IMR-90 (cell line): ENCODE data around the gene ABCG4. TPM values are rescaled to one million over a fixed set of nuclear protein-coding genes. Genes with fewer than 3 reads are reported as not detected.

Experiments used
- ATAC-seq: fragments of 200-7000 bp; cut with Tn5 transposase; 2 replicates; pipeline ENCODE4 v1.9.1; 2020; ENCODE audit warnings: low read depth, mild to moderate bottlenecking, moderate library complexity
- BruUV-seq: library from RNA; stranded (reverse); fragments of 400-500 nt; replicated peaks from 2 replicates; lab custom pipeline; 2021; lab: Mats Ljungman, UMichigan
- CTCF ChIA-PET: fragments of 300-600 bp; formaldehyde crosslinking; extraction: SDS; loops from one replicate; lab custom pipeline; 2021; ENCODE audit warnings: antibody characterized with exemption; lab: Yijun Ruan, JAX
- POLR2A ChIA-PET: fragments of 300-600 bp; sonication (Branson Sonifier 250); formaldehyde crosslinking; loops from one replicate; lab custom pipeline; 2022; ENCODE audit warnings: antibody characterized with exemption; ENCODE audit not compliant: unreplicated experiment; lab: Charles Lee
- DNase-seq: peaks from one replicate; pipeline ENCODE4 v3.0.0; 2013
- H2AFZ ChIP-seq: replicated peaks from 2 replicates; pipeline ENCODE3; 2013; ENCODE audit warnings: low read length, mild to moderate bottlenecking; ENCODE audit not compliant: poor library complexity
- H2AK5ac ChIP-seq: 2 replicates; pipeline ENCODE4 v1.6.1; 2013; ENCODE audit warnings: low read depth, low read length, inconsistent platforms
- H2AK9ac ChIP-seq: replicated peaks from 2 replicates; pipeline ENCODE3; 2013; ENCODE audit warnings: mild to moderate bottlenecking, low read depth, low read length, moderate library complexity; ENCODE audit not compliant: poor library complexity
- H2BK120ac ChIP-seq: 2 replicates; pipeline ENCODE4 v1.6.1; 2013; ENCODE audit warnings: low read depth, low read length, inconsistent platforms
- H2BK15ac ChIP-seq: 3 replicates; pipeline ENCODE4 v1.6.1; 2013; ENCODE audit warnings: low read depth, low read length, inconsistent platforms
- H2BK20ac ChIP-seq: 2 replicates; pipeline ENCODE4 v1.6.1; 2013; ENCODE audit warnings: low read depth, mild to moderate bottlenecking, inconsistent platforms, low read length, moderate library complexity
- H2BK5ac ChIP-seq: 2 replicates; pipeline ENCODE4 v1.6.1; 2013; ENCODE audit warnings: mild to moderate bottlenecking, low read depth, low read length, inconsistent platforms; ENCODE audit not compliant: poor library complexity, severe bottlenecking
- H3K14ac ChIP-seq: replicated peaks from 2 replicates; pipeline ENCODE4 v1.6.1; 2013; ENCODE audit warnings: low read depth, low read length, inconsistent platforms
- H3K18ac ChIP-seq: 2 replicates; pipeline ENCODE4 v1.6.1; 2013; ENCODE audit warnings: low read depth, low read length, control low read depth
- H3K23ac ChIP-seq: 2 replicates; pipeline ENCODE4 v1.6.1; 2013; ENCODE audit warnings: low read depth, low read length, inconsistent platforms
- H3K27ac ChIP-seq: 2 replicates; pipeline ENCODE4 v1.5.1; 2013; ENCODE audit warnings: mild to moderate bottlenecking, control low read depth, low read length; ENCODE audit not compliant: insufficient read depth
- H3K27me3 ChIP-seq: 2 replicates; pipeline ENCODE4 v1.6.1; 2013; ENCODE audit warnings: low read length; ENCODE audit not compliant: control insufficient read depth, insufficient read depth
- H3K36me3 ChIP-seq: 2 replicates; pipeline ENCODE4 v1.6.1; 2013; ENCODE audit warnings: low read length, mixed read lengths; ENCODE audit not compliant: control insufficient read depth, insufficient read depth
- H3K4ac ChIP-seq: 2 replicates; pipeline ENCODE4 v1.6.1; 2013; ENCODE audit warnings: low read depth, low read length, inconsistent platforms
- H3K4me1 ChIP-seq: 2 replicates; pipeline ENCODE4 v1.6.1; 2013; ENCODE audit warnings: low read length, mixed read lengths; ENCODE audit not compliant: control insufficient read depth, insufficient read depth
- H3K4me2 ChIP-seq: 2 replicates; pipeline ENCODE4 v1.6.1; 2013; ENCODE audit warnings: low read depth, mild to moderate bottlenecking, control low read depth, low read length, moderate library complexity
- H3K4me3 ChIP-seq: 2 replicates; pipeline ENCODE4 v1.5.1; 2013; ENCODE audit warnings: low read depth, mild to moderate bottlenecking, control low read depth, low read length, moderate library complexity; ENCODE audit not compliant: insufficient read depth
- H3K56ac ChIP-seq: 2 replicates; pipeline ENCODE4 v1.6.1; 2013; ENCODE audit warnings: low read length, inconsistent platforms; ENCODE audit not compliant: insufficient read depth; ENCODE audit errors: extremely low read depth
- H3K79me1 ChIP-seq, 2 experiments: 2 replicates each; pipeline ENCODE4 v1.6.1; 2013; ENCODE audit warnings: low read length in 2 of 2, inconsistent platforms in 1 of 2, low read depth in 1 of 2
- H3K9ac ChIP-seq: 2 replicates; pipeline ENCODE4 v1.6.1; 2013; ENCODE audit warnings: low read depth, low read length, control low read depth
- H3K9me1 ChIP-seq: 2 replicates; pipeline ENCODE4 v1.6.1; 2013; ENCODE audit warnings: low read length, inconsistent platforms; ENCODE audit not compliant: insufficient read depth
- H3K9me3 ChIP-seq: 2 replicates; pipeline ENCODE4 v1.6.1; 2013; ENCODE audit warnings: low read length; ENCODE audit not compliant: control insufficient read depth, insufficient read depth
- H4K20me1 ChIP-seq: 2 replicates; pipeline ENCODE4 v1.6.1; 2013; ENCODE audit warnings: low read length, inconsistent platforms; ENCODE audit not compliant: insufficient read depth
- H4K5ac ChIP-seq: 2 replicates; pipeline ENCODE4 v1.6.1; 2013; ENCODE audit warnings: mild to moderate bottlenecking, low read depth, low read length, control low read depth
- H4K8ac ChIP-seq, 2 experiments: 2 replicates each; pipeline ENCODE4 v1.6.1; 2013; ENCODE audit warnings: low read depth in 2 of 2, low read length in 2 of 2, control low read depth in 1 of 2, inconsistent platforms in 1 of 2
- H4K91ac ChIP-seq: 2 replicates; pipeline ENCODE4 v1.6.1; 2013; ENCODE audit warnings: low read depth, low read length, inconsistent platforms; ENCODE audit not compliant: insufficient read depth
- BHLHE40 ChIP-seq: fragments of 150-350 bp; IDR thresholded peaks from 2 replicates; pipeline ENCODE4 v1.6.1; 2016; ENCODE audit warnings: mild to moderate bottlenecking, low read depth, low read length
- CEBPB ChIP-seq: IDR thresholded peaks from 2 replicates; pipeline ENCODE4 v1.6.1; 2012; ENCODE audit warnings: low read depth, low read length, improper control_type of control experiment
- CHD1 ChIP-seq: IDR thresholded peaks from 2 replicates; pipeline ENCODE4 v1.6.1; 2012; ENCODE audit warnings: low read depth, low read length, improper control_type of control experiment
- ELK1 ChIP-seq: fragments of 150-350 bp; IDR thresholded peaks from 2 replicates; pipeline ENCODE4 v1.6.1; 2016; ENCODE audit warnings: low read depth, mild to moderate bottlenecking, low read length, moderate library complexity, borderline replicate concordance
- FOS ChIP-seq: fragments of 150-350 bp; IDR thresholded peaks from 2 replicates; pipeline ENCODE4 v1.6.1; 2016; ENCODE audit warnings: low read depth, low read length
- MAFK ChIP-seq: IDR thresholded peaks from 2 replicates; pipeline ENCODE4 v1.6.1; 2012; ENCODE audit warnings: low read depth, low read length, improper control_type of control experiment
- MAZ ChIP-seq: IDR thresholded peaks from 2 replicates; pipeline ENCODE4 v1.6.1; 2012; ENCODE audit warnings: low read depth, mild to moderate bottlenecking, low read length, improper control_type of control experiment, moderate library complexity, borderline replicate concordance
- MXI1 ChIP-seq: IDR thresholded peaks from 2 replicates; pipeline ENCODE4 v1.6.1; 2012; ENCODE audit warnings: low read depth, mild to moderate bottlenecking, low read length, moderate library complexity, borderline replicate concordance
- NFE2L2 ChIP-seq: fragments of 150-350 bp; IDR thresholded peaks from 2 replicates; pipeline ENCODE4 v1.6.1; 2016; ENCODE audit warnings: low read depth, mild to moderate bottlenecking, low read length
- POLR2A ChIP-seq: IDR thresholded peaks from 2 replicates; pipeline ENCODE4 v1.6.1; 2012; ENCODE audit warnings: mild to moderate bottlenecking, low read depth, low read length
- RAD21 ChIP-seq: IDR thresholded peaks from 2 replicates; pipeline ENCODE4 v1.6.1; 2012; ENCODE audit warnings: low read length, improper control_type of control experiment
- RCOR1 ChIP-seq: IDR thresholded peaks from 2 replicates; pipeline ENCODE4 v1.6.1; 2012; ENCODE audit warnings: mild to moderate bottlenecking, low read length, improper control_type of control experiment; ENCODE audit not compliant: insufficient replicate concordance
- RFX5 ChIP-seq: IDR thresholded peaks from 2 replicates; pipeline ENCODE4 v1.8.0; 2012; ENCODE audit warnings: low read depth, mild to moderate bottlenecking, low read length, moderate library complexity
- SMC3 ChIP-seq: fragments of 150-350 bp; IDR thresholded peaks from 2 replicates; pipeline ENCODE4 v1.6.1; 2016; ENCODE audit warnings: low read depth, mild to moderate bottlenecking, antibody characterized with exemption, low read length, moderate library complexity
- USF2 ChIP-seq: fragments of 150-350 bp; IDR thresholded peaks from 2 replicates; pipeline ENCODE4 v1.6.1; 2017; ENCODE audit warnings: mild to moderate bottlenecking, antibody characterized with exemption, low read length, low read depth
- WGBS, 2 experiments: methylation state at CpG; one replicate each; pipeline versions ENCODE4 v1.1.5 to v1.1.7; 2013; ENCODE audit warnings: missing lambda C conversion rate in 2 of 2; ENCODE audit not compliant: insufficient read length in 1 of 2; ENCODE audit errors: extremely low coverage in 2 of 2; 5-methylcytosine and 5-hydroxymethylcytosine counted together
- dilution Hi-C: fragments of 300-500 bp; cut with HindIII; formaldehyde crosslinking; loops from one replicate; pipeline ENCODE4 v1.14.3; 2018; ENCODE audit warnings: low sequenced_read_pairs; ENCODE audit not compliant: unreplicated experiment
- in situ Hi-C: fragments of 300-500 bp; cut with MboI; formaldehyde crosslinking; loops from 3 replicates; pipeline ENCODE4 v1.14.3; 2019; ENCODE audit warnings: low sequenced_read_pairs, inconsistent platforms, mixed read lengths
- intact Hi-C: fragments of 100-400 bp; cut with micrococcal nuclease; formaldehyde crosslinking; loops from 2 replicates; pipeline ENCODE4 v1.10.0; 2022
- polyA plus RNA-seq, 3 experiments: library from polyadenylated mRNA; depleted of rRNA; stranded (reverse); fragments of >200 nt; gene quantifications; 2 replicates each; pipeline ENCODE4 v1.2.3, GENCODE V29; 2012; ENCODE audit warnings: low replicate concordance in 1 of 3
- total RNA-seq: library from RNA; depleted of rRNA; stranded (reverse); fragments of >200 nt; gene quantifications from 2 replicates; pipeline ENCODE4 v1.2.3, GENCODE V29; 2012
- TF ChIP-seq, protein P1 (sequence below): conservative IDR thresholded peaks from 2 replicates; pipeline ENCODE4 v1.5.1; 2012; ENCODE audit warnings: mild to moderate bottlenecking, low read depth, low read length, improper control_type of control experiment

ABCG4 gene
- total and polyA plus RNA-seq, 2 of the 4 experiments (the other 2 are of a cell fraction) = under 0.01 to 0.26 TPM

GRCh38 chr11:119188067-119188466, 39.2 kb downstream of the ABCG4 start:
- ATAC-seq = no peak
- CTCF ChIA-PET = no interaction called here

More at GRCh38 chr11:119188067-119188466, 39.2 kb downstream of the ABCG4 start:
- DNase-seq = no peak
- no peaks in the 10 kb centered on the region for H3K4me1 ChIP-seq
- no peak overlapping the region for H2BK5ac ChIP-seq
- H3K79me1 ChIP-seq = no peaks in the 10 kb centered on the region
- H2AK9ac ChIP-seq = no peak overlapping the region
- peaks cover 28% of the 10 kb centered on the region for H3K27me3 ChIP-seq
- no peak overlapping the region for H3K9ac ChIP-seq
- no peaks in the 10 kb centered on the region for H4K20me1 ChIP-seq
- no peaks in the 10 kb centered on the region for H3K9me3 ChIP-seq
- H3K4ac ChIP-seq = no peak overlapping the region
- no peak overlapping the region for H2AFZ ChIP-seq
- no peak overlapping the region for H4K8ac ChIP-seq
- intact Hi-C loops = no loop called here
- H2BK120ac ChIP-seq = no peak overlapping the region
- dilution Hi-C loops = no loop called here
- no peak overlapping the region for H3K4me3 ChIP-seq
- 33% methylated on average over 1 of the region's 11 CpGs; no CpG with 5 or more reads in 1 of the 2 experiments for WGBS, 2 experiments
- H3K36me3 ChIP-seq = peaks cover 2% of the 10 kb centered on the region; the same call in 1 of the 2 replicates
- H3K18ac ChIP-seq = no peak overlapping the region
- H2AK5ac ChIP-seq = no peak overlapping the region
- in situ Hi-C loops = no loop called here
- no peak overlapping the region for H4K5ac ChIP-seq
- no TSS peak for BruUV-seq
- H2BK20ac ChIP-seq = no peak overlapping the region
- POLR2A ChIA-PET = no interaction called here
- TF ChIP-seq ELK1 (no peak), CEBPB (no peak), SMC3 (no peak), RFX5 (no peak), BHLHE40 (no peak), RCOR1 (no peak), NFE2L2 (no peak), FOS (no peak), USF2 (no peak), MXI1 (no peak), MAZ (no peak), RAD21 (no peak), CHD1 (no peak), MAFK (no peak), POLR2A (no peak)
- TF ChIP-seq, protein P1, sequence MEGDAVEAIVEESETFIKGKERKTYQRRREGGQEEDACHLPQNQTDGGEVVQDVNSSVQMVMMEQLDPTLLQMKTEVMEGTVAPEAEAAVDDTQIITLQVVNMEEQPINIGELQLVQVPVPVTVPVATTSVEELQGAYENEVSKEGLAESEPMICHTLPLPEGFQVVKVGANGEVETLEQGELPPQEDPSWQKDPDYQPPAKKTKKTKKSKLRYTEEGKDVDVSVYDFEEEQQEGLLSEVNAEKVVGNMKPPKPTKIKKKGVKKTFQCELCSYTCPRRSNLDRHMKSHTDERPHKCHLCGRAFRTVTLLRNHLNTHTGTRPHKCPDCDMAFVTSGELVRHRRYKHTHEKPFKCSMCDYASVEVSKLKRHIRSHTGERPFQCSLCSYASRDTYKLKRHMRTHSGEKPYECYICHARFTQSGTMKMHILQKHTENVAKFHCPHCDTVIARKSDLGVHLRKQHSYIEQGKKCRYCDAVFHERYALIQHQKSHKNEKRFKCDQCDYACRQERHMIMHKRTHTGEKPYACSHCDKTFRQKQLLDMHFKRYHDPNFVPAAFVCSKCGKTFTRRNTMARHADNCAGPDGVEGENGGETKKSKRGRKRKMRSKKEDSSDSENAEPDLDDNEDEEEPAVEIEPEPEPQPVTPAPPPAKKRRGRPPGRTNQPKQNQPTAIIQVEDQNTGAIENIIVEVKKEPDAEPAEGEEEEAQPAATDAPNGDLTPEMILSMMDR = no peak
- no peak overlapping the region for H3K23ac ChIP-seq
- H3K27ac ChIP-seq = no peak overlapping the region
- no peak overlapping the region for H3K14ac ChIP-seq
- no peak overlapping the region for H3K4me2 ChIP-seq
- no peak overlapping the region for H4K91ac ChIP-seq
- no peak overlapping the region for H3K56ac ChIP-seq
- H3K9me1 ChIP-seq = no peaks in the 10 kb centered on the region
- no peak overlapping the region for H2BK15ac ChIP-seq
